ENCODE measurements around the gene RAB27A. TPM values are rescaled to one million over a fixed set of nuclear protein-coding genes. Genes with fewer than 3 reads are reported as not detected.
A peak's percentile ranks its signal among the peaks of the same experiment; 100 is the strongest.

Gene RAB27A
- total and polyA plus RNA-seq, 9 of the 15 experiments (the other 6 are each of a cell fraction or from before 2014, with no cell fraction given): 31.5 to 171 (median 80.4) TPM

GRCh38 chr15:55221090-55222011 is 68.3 kb downstream of the RAB27A start (continued):
- no peak for TF ChIP-seq ZMIZ1 (IDR thresholded peaks at IDR 0.05; ENCODE audit: low read depth in 2 of 2, low read length in 2 of 2)
- TF ChIP-seq ZNF318 (IDR thresholded peaks at IDR 0.05; ENCODE audit: borderline replicate concordance in 1 of 2, low read depth in 1 of 2): 0 out of 4 replicates have a peak, but pooled peaks of 1 of the 2 experiments have one; percentile 17
- TF ChIP-seq ZNF316 (IDR thresholded peaks at IDR 0.05): 0 out of 2 replicates have a peak, but pooled peaks have one; percentile 23
- TF ChIP-seq TFE3 (CRISPR knock-in tag; IDR thresholded peaks at IDR 0.05): peak; percentile 40; the same call in 1 of the 2 replicates
- TF ChIP-seq SNAPC5 (CRISPR knock-in tag; IDR thresholded peaks at IDR 0.05): no peak
- TF ChIP-seq ZNF395 (CRISPR knock-in tag; IDR thresholded peaks at IDR 0.05): peak; percentile 75; the same call in 1 of the 2 replicates
- no peak for TF ChIP-seq HDGF (IDR thresholded peaks at IDR 0.05)
- TF ChIP-seq IFI16 (CRISPR knock-in tag; IDR thresholded peaks at IDR 0.05): no peak
